Rectal smooth muscle tissue (tissue), 1 donor: Measurements from ENCODE around the gene MPP3.

ENCODE experiments used
- H3K27ac ChIP-seq: one replicate; pipeline ENCODE4 v1.7.0; 2013; ENCODE audit warnings: low read depth, low read length, inconsistent platforms
- H3K27me3 ChIP-seq: one replicate; pipeline ENCODE4 v1.7.0; 2013; ENCODE audit warnings: low read length; ENCODE audit not compliant: control insufficient read depth, insufficient read depth
- H3K36me3 ChIP-seq: one replicate; pipeline ENCODE4 v1.7.0; 2013; ENCODE audit warnings: low read length; ENCODE audit not compliant: control insufficient read depth, insufficient read depth
- H3K4me1 ChIP-seq: one replicate; pipeline ENCODE4 v1.7.0; 2013; ENCODE audit warnings: low read length; ENCODE audit not compliant: control insufficient read depth, insufficient read depth
- H3K4me3 ChIP-seq: one replicate; pipeline ENCODE4 v1.7.0; 2013; ENCODE audit warnings: low read length
- H3K9ac ChIP-seq: one replicate; pipeline ENCODE4 v1.7.0; 2013; ENCODE audit warnings: low read length

MPP3 gene

GRCh38 chr17:43769426-43769825 is 63.5 kb downstream of the MPP3 start:
- Histone ChIP-seq H3K4me3 (no peak overlapping the region), H3K4me1 (no peaks in the 10 kb centered on the region), H3K27ac (no peak overlapping the region), H3K9ac (no peak overlapping the region), H3K36me3 (peaks cover 19% of the 10 kb centered on the region), H3K27me3 (no peaks in the 10 kb centered on the region)

GRCh38 chr17:43768943-43769342 is 64.0 kb downstream of the MPP3 start:
- H3K27me3 ChIP-seq, result no peaks in the 10 kb centered on the region
- H3K36me3 ChIP-seq, result peaks cover 14% of the 10 kb centered on the region
- no peak overlapping the region for H3K4me3 ChIP-seq
- no peak overlapping the region for H3K27ac ChIP-seq
- H3K9ac ChIP-seq, result no peak overlapping the region
- H3K4me1 ChIP-seq, result no peaks in the 10 kb centered on the region

- H3K27me3 ChIP-seq, result no peaks in the 10 kb centered on the region
- no peak overlapping the region for H3K9ac ChIP-seq
- H3K4me1 ChIP-seq, result no peaks in the 10 kb centered on the region
- H3K4me3 ChIP-seq, result no peak overlapping the region
- H3K27ac ChIP-seq, result no peak overlapping the region
- peaks cover 14% of the 10 kb centered on the region for H3K36me3 ChIP-seq
These were observed 64.6 kb downstream of the MPP3 start for GRCh38 chr17:43768382-43768781.

GRCh38 chr17:43767713-43768059 is 65.3 kb downstream of the MPP3 start:
- peaks cover 9% of the 10 kb centered on the region for H3K36me3 ChIP-seq

GRCh38 chr17:43767053-43767712 is 65.8 kb downstream of the MPP3 start:
- Histone ChIP-seq H3K4me3 (no peak overlapping the region), H3K36me3 (peaks cover 7% of the 10 kb centered on the region), H3K4me1 (no peaks in the 10 kb centered on the region), H3K27me3 (no peaks in the 10 kb centered on the region), H3K9ac (no peak overlapping the region), H3K27ac (no peak overlapping the region)

More at GRCh38 chr17:43767713-43768059, 65.3 kb downstream of the MPP3 start:
- H3K4me1 ChIP-seq, result no peaks in the 10 kb centered on the region
- H3K27ac ChIP-seq, result no peak overlapping the region
- H3K9ac ChIP-seq, result no peak overlapping the region
- no peak overlapping the region for H3K4me3 ChIP-seq
- H3K27me3 ChIP-seq, result no peaks in the 10 kb centered on the region

GRCh38 chr17:43766413-43767052 is 66.4 kb downstream of the MPP3 start:
- H3K9ac ChIP-seq, result no peak overlapping the region
- peaks cover 7% of the 10 kb centered on the region for H3K36me3 ChIP-seq
- no peaks in the 10 kb centered on the region for H3K27me3 ChIP-seq
- H3K27ac ChIP-seq, result no peak overlapping the region
- no peaks in the 10 kb centered on the region for H3K4me1 ChIP-seq
- H3K4me3 ChIP-seq, result no peak overlapping the region

- H3K4me1 ChIP-seq, result peaks cover 4% of the 10 kb centered on the region
- H3K27me3 ChIP-seq, result peaks cover 14% of the 10 kb centered on the region
- no peak overlapping the region for H3K4me3 ChIP-seq
- no peaks in the 10 kb centered on the region for H3K36me3 ChIP-seq
- no peak overlapping the region for H3K9ac ChIP-seq
- no peak overlapping the region for H3K27ac ChIP-seq
These were observed 72.6 kb downstream of the MPP3 start for GRCh38 chr17:43760254-43760852.

- Histone ChIP-seq H3K36me3 (no peaks in the 10 kb centered on the region), H3K27me3 (peaks cover 15% of the 10 kb centered on the region), H3K27ac (no peak overlapping the region), H3K4me1 (peaks cover 4% of the 10 kb centered on the region), H3K4me3 (no peak overlapping the region), H3K9ac (no peak overlapping the region)
These were observed 73.1 kb downstream of the MPP3 start for GRCh38 chr17:43759836-43760235.

GRCh38 chr17:43758497-43759174 is 74.3 kb downstream of the MPP3 start, which contains the start of gene SOST:
SOST (minus strand) TSS chr17:43758791; CDS start chr17:43758741, 50 bp downstream.
- H3K27ac ChIP-seq, result no peak within 1 kb of the TSS
- peaks cover 18% of the 10 kb centered on the region for H3K27me3 ChIP-seq
- peaks cover 4% of the 10 kb centered on the region for H3K4me1 ChIP-seq
- H3K36me3 ChIP-seq, result no peaks in the 10 kb centered on the region
- no peak within 1 kb of the TSS for H3K9ac ChIP-seq
- H3K4me3 ChIP-seq, result no peak within 1 kb of the TSS

- Histone ChIP-seq H3K9ac (no peak overlapping the region), H3K27ac (no peak overlapping the region), H3K27me3 (peaks cover 18% of the 10 kb centered on the region), H3K4me1 (peaks cover 4% of the 10 kb centered on the region), H3K4me3 (no peak overlapping the region), H3K36me3 (no peaks in the 10 kb centered on the region)
These were observed 74.9 kb downstream of the MPP3 start for GRCh38 chr17:43758086-43758485.

- H3K27ac ChIP-seq, result no peak overlapping the region
- no peak overlapping the region for H3K4me3 ChIP-seq
- H3K27me3 ChIP-seq, result peaks cover 18% of the 10 kb centered on the region
- H3K36me3 ChIP-seq, result no peaks in the 10 kb centered on the region
- H3K4me1 ChIP-seq, result peaks cover 4% of the 10 kb centered on the region
- no peak overlapping the region for H3K9ac ChIP-seq
These were observed 75.7 kb downstream of the MPP3 start for GRCh38 chr17:43757171-43757660.

- H3K4me1 ChIP-seq, result peaks cover 4% of the 10 kb centered on the region
- H3K4me3 ChIP-seq, result no peak overlapping the region
- H3K36me3 ChIP-seq, result no peaks in the 10 kb centered on the region
- peaks cover 18% of the 10 kb centered on the region for H3K27me3 ChIP-seq
- H3K9ac ChIP-seq, result no peak overlapping the region
- no peak overlapping the region for H3K27ac ChIP-seq
These were observed 76.7 kb downstream of the MPP3 start for GRCh38 chr17:43756201-43756600.
